Measurements from ENCODE around the gene PARD3B.

PARD3B gene

GRCh38 chr2:204590063-204590462 lies 44.8 kb downstream of the PARD3B start:
- DNase-seq, result no peak

GRCh38 chr2:204591225-204591624 lies 46.0 kb downstream of the PARD3B start:
- DNase-seq, result no peak

- no peak for DNase-seq
Observed at GRCh38 chr2:204604061-204604460, 58.8 kb downstream of the PARD3B start.

GRCh38 chr2:204608237-204608939 lies 63.1 kb downstream of the PARD3B start:
- DNase-seq, result no peak

GRCh38 chr2:204611017-204611631 lies 65.8 kb downstream of the PARD3B start:
- DNase-seq, result no peak

GRCh38 chr2:204611764-204612163 lies 66.5 kb downstream of the PARD3B start:
- no peak for DNase-seq

- DNase-seq, result no peak
Observed at GRCh38 chr2:204613635-204614034, 68.4 kb downstream of the PARD3B start.

- no peak for DNase-seq
Observed at GRCh38 chr2:204615456-204615855, 70.2 kb downstream of the PARD3B start.

- DNase-seq, result no peak
Observed at GRCh38 chr2:204625135-204625534, 79.9 kb downstream of the PARD3B start.

- no peak for DNase-seq
Observed at GRCh38 chr2:204628926-204629712, 83.8 kb downstream of the PARD3B start.

GRCh38 chr2:204632410-204632809 lies 87.1 kb downstream of the PARD3B start:
- no peak for DNase-seq

- DNase-seq, result no peak
Observed at GRCh38 chr2:204634564-204634963, 89.3 kb downstream of the PARD3B start.

- DNase-seq, result no peak
Observed at GRCh38 chr2:204635478-204635877, 90.2 kb downstream of the PARD3B start.

GRCh38 chr2:204638471-204639194 lies 93.4 kb downstream of the PARD3B start:
- DNase-seq, result no peak

- no peak for DNase-seq
Observed at GRCh38 chr2:204643326-204643725, 98.1 kb downstream of the PARD3B start.

- DNase-seq, result no peak
Observed at GRCh38 chr2:204645018-204645773, 99.9 kb downstream of the PARD3B start.

GRCh38 chr2:204647626-204648025 lies 102.4 kb downstream of the PARD3B start:
- DNase-seq, result no peak

GRCh38 chr2:204650611-204651010 lies 105.3 kb downstream of the PARD3B start:
- DNase-seq, result no peak

GRCh38 chr2:204652063-204652462 lies 106.8 kb downstream of the PARD3B start:
- no peak for DNase-seq

- DNase-seq, result no peak
Observed at GRCh38 chr2:204654669-204655068, 109.4 kb downstream of the PARD3B start.

GRCh38 chr2:204655101-204655500 lies 109.8 kb downstream of the PARD3B start:
- no peak for DNase-seq

GRCh38 chr2:204655626-204656025 lies 110.4 kb downstream of the PARD3B start:
- no peak for DNase-seq

GRCh38 chr2:204657024-204657423 lies 111.7 kb downstream of the PARD3B start:
- DNase-seq, result no peak
